HG02870 (cell line): ENCODE measurements around the gene CCDC85A.
A peak's percentile ranks its signal among the peaks of the same experiment; 100 is the strongest.
"Not testable (repeated sequence)": the region's sequence is repeated elsewhere in the genome, so short reads cannot be mapped to it uniquely, and the experiment has no call there.

Experiments
- ATAC-seq: cut with Tn5 transposase; IDR thresholded peaks from one replicate; pipeline ENCODE4 v1.9.1; 2021; ENCODE audit warnings: mild to moderate bottlenecking, moderate library complexity; ENCODE audit not compliant: unreplicated experiment

CCDC85A gene

GRCh38 chr2:56183643-56184499, at the start of gene CCDC85A:
CCDC85A (plus strand) TSS chr2:56183990; CDS start chr2:56184625, 635 bp downstream.
- peak; percentile 96 for ATAC-seq

GRCh38 chr2:56134861-56135260, 48.9 kb upstream of the CCDC85A start:
- no peak for ATAC-seq

GRCh38 chr2:56142497-56143061, 41.2 kb upstream of the CCDC85A start:
- ATAC-seq = not testable (repeated sequence)

- no peak for ATAC-seq
Observed at GRCh38 chr2:56147907-56148306, 35.9 kb upstream of the CCDC85A start.

- no peak for ATAC-seq
Observed at GRCh38 chr2:56148825-56149224, 35.0 kb upstream of the CCDC85A start.

- no peak for ATAC-seq
Observed at GRCh38 chr2:56151841-56152240, 31.9 kb upstream of the CCDC85A start.

GRCh38 chr2:56155188-56155587, 28.6 kb upstream of the CCDC85A start:
- no peak for ATAC-seq

GRCh38 chr2:56159875-56160274, 23.9 kb upstream of the CCDC85A start:
- not testable (repeated sequence) for ATAC-seq

- ATAC-seq = no peak
Observed at GRCh38 chr2:56167616-56168562, 15.9 kb upstream of the CCDC85A start.

GRCh38 chr2:56169521-56169920, 14.3 kb upstream of the CCDC85A start:
- no peak for ATAC-seq

GRCh38 chr2:56170504-56170903, 13.3 kb upstream of the CCDC85A start:
- ATAC-seq = no peak

GRCh38 chr2:56170988-56171387, 12.8 kb upstream of the CCDC85A start:
- no peak for ATAC-seq

- no peak for ATAC-seq
Observed at GRCh38 chr2:56175779-56176178, 8.0 kb upstream of the CCDC85A start.

GRCh38 chr2:56177420-56178220, 6.2 kb upstream of the CCDC85A start:
- ATAC-seq = peak; percentile 96

GRCh38 chr2:56179931-56180330, 3.9 kb upstream of the CCDC85A start:
- no peak for ATAC-seq

- ATAC-seq = no peak
Observed at GRCh38 chr2:56182420-56182819, 1.4 kb upstream of the CCDC85A start.

- ATAC-seq = no peak
Observed at GRCh38 chr2:56184500-56185011, 766 bp downstream of the CCDC85A start.

- ATAC-seq = no peak
Observed at GRCh38 chr2:56185101-56185581, 1.4 kb downstream of the CCDC85A start.

- no peak for ATAC-seq
Observed at GRCh38 chr2:56185582-56186046, 1.8 kb downstream of the CCDC85A start.

- no peak for ATAC-seq
Observed at GRCh38 chr2:56191617-56192016, 7.8 kb downstream of the CCDC85A start.
